Bronchial epithelial cell (primary cell): ENCODE measurements around the gene SNX3. TPM values are rescaled to one million over a fixed set of nuclear protein-coding genes. Genes with fewer than 3 reads are reported as not detected.

ENCODE experiments used
- DNase-seq: peaks from one replicate; pipeline ENCODE4 v3.0.0-alpha.2; 2010; ENCODE audit warnings: low read depth
- FAIRE-seq: peaks from 2 replicates; lab custom pipeline; 2011; peaks lifted over from hg19 to GRCh38; lab: Jason Lieb, UNC
- H3K27me3 ChIP-seq: 2 replicates; pipeline ENCODE4 v1.5.1; 2011; ENCODE audit warnings: low read length; ENCODE audit not compliant: control insufficient read depth, insufficient read depth
- H3K36me3 ChIP-seq: 2 replicates; pipeline ENCODE4 v1.5.1; 2011; ENCODE audit warnings: low read length; ENCODE audit not compliant: control insufficient read depth, insufficient read depth
- H3K4me3 ChIP-seq: 2 replicates; pipeline ENCODE4 v1.5.1; 2011; ENCODE audit warnings: mild to moderate bottlenecking, low read depth, low read length, control low read depth
- CTCF ChIP-seq: IDR thresholded peaks from 2 replicates; pipeline ENCODE4 v1.5.1; 2011; ENCODE audit warnings: mild to moderate bottlenecking, moderate library complexity, low read length, control low read depth, inconsistent platforms; ENCODE audit not compliant: insufficient read depth, severe bottlenecking
- total RNA-seq: library from RNA; depleted of rRNA; stranded (reverse); fragments of >200 nt; gene quantifications from 2 replicates; pipeline ENCODE4 v1.2.1, GENCODE V29; 2014

SNX3 gene
- total RNA-seq, 1 donor from 2014 or later: 180 TPM

GRCh38 chr6:108163644-108164542, 96.9 kb downstream of the SNX3 start:
- DNase-seq (peak; percentile 40), FAIRE-seq (no peak)
- no peak for TF ChIP-seq CTCF
- no peaks in the 10 kb centered on the region for H3K36me3 ChIP-seq
- no peak overlapping the region for H3K4me3 ChIP-seq
- peaks cover 81% of the 10 kb centered on the region for H3K27me3 ChIP-seq

- H3K36me3 ChIP-seq: no peaks in the 10 kb centered on the region
- H3K27me3 ChIP-seq: peaks cover 78% of the 10 kb centered on the region
- no peak for TF ChIP-seq CTCF
- peak; percentile 32 for FAIRE-seq
- DNase-seq: peak; percentile 65
- H3K4me3 ChIP-seq: no peak overlapping the region
Measured at GRCh38 chr6:108163267-108163643, 97.6 kb downstream of the SNX3 start.

GRCh38 chr6:108161724-108162282, 99.0 kb downstream of the SNX3 start:
- TF ChIP-seq CTCF: no peak
- DNase-seq: no peak
- no peak for FAIRE-seq

More at GRCh38 chr6:108161724-108162282, 99.0 kb downstream of the SNX3 start:
- Histone ChIP-seq H3K36me3 (no peaks in the 10 kb centered on the region), H3K27me3 (peaks cover 78% of the 10 kb centered on the region), H3K4me3 (no peak overlapping the region)

Other genes with a start within 250 kb of the SNX3 start
- 36.7 and 142 TPM in 2 replicates for gene OSTM1, start 186.3 kb downstream of the SNX3 start, total RNA-seq
- gene NR2E1, start 95.0 kb downstream of the SNX3 start, total RNA-seq: not detected in 2 replicates
- gene AFG1L, start 34.0 kb upstream of the SNX3 start, total RNA-seq: 2.6 and 3.3 TPM in 2 replicates